ENCODE measurements around the gene AK8.

- TF ChIP-seq TCF12 (IDR thresholded peaks at IDR 0.05; ENCODE audit: low read depth) = no peak
- TF ChIP-seq EP300 (IDR thresholded peaks at IDR 0.05; ENCODE audit: borderline replicate concordance) = no peak
Measured at GRCh38 chr9:132791699-132792240, 86.3 kb downstream of the AK8 start.

Data from Ishikawa (cell line).